ENCODE data around the gene TSPAN13. TPM values are rescaled to one million over a fixed set of nuclear protein-coding genes. Genes with fewer than 3 reads are reported as not detected.

TSPAN13 gene
- total and polyA plus RNA-seq, 2 donors (not counting 1 experiment from before 2014, with no cell fraction given), result 23.0 to 26.2 TPM

GRCh38 chr7:16826060-16826459 is 72.5 kb downstream of the TSPAN13 start:
- Histone ChIP-seq H3K27ac (ENCODE audit: low read length in 2 of 2) (no peak overlapping the region), H4K20me1 (ENCODE audit: control insufficient read depth, insufficient read depth, low read length, poor library complexity, severe bottlenecking) (no peaks in the 10 kb centered on the region), H3K9ac (ENCODE audit: low read length) (no peak overlapping the region), H3K4me2 (replicated peaks; ENCODE audit: low read depth, low read length, poor library complexity, severe bottlenecking) (no peak overlapping the region), H3K4me3 (ENCODE audit: control extremely low read depth in 1 of 5, extremely low read depth in 1 of 5, insufficient read depth in 1 of 5, low read depth in 2 of 5, low read length in 4 of 5) (no peak overlapping the region), H3K36me3 (replicated peaks in 1 of 2; ENCODE audit: control extremely low read depth in 1 of 2, control insufficient read depth in 1 of 2, extremely low read depth in 1 of 2, insufficient read depth in 2 of 2, low read length in 1 of 2) (no peaks in the 10 kb centered on the region), H2AFZ (ENCODE audit: insufficient read depth, low read depth, low read length, poor library complexity, severe bottlenecking) (no peak overlapping the region), H3K4me1 (ENCODE audit: control insufficient read depth in 2 of 2, insufficient read depth in 2 of 2, low read length in 2 of 2) (no peaks in the 10 kb centered on the region), H3K79me2 (ENCODE audit: control insufficient read depth, insufficient read depth, low read length) (no peaks in the 10 kb centered on the region), H3K27me3 (replicated peaks in 1 of 4; ENCODE audit: control extremely low read depth in 1 of 4, control insufficient read depth in 3 of 4, insufficient read depth in 4 of 4, low read length in 3 of 4) (peaks cover 0 to 10% (median 0%) of the 10 kb centered on the region in 4 experiments), H3K9me3 (ENCODE audit: control extremely low read depth in 1 of 3, control insufficient read depth in 2 of 3, insufficient read depth in 1 of 3, low read length in 2 of 3) (peaks cover 0 to 1% (median 0%) of the 10 kb centered on the region in 3 donors)
- ATAC-seq (ENCODE audit: low read depth) (no peak), DNase-seq (no peak)
- intact Hi-C loops (cut with micrococcal nuclease), result no loop called here
- ChIA-PET CTCF (no interaction called here), POLR2A (no interaction called here)
- Mint-ChIP-seq H3K27ac (no peak overlapping the region), H3K27me3 (peaks cover 22% of the 10 kb centered on the region), H3K4me1 (no peaks in the 10 kb centered on the region), H3K4me3 (no peak overlapping the region), H3K9me3 (ENCODE audit: insufficient read depth) (peaks cover 6% of the 10 kb centered on the region)
- no peak for TF ChIP-seq EZH2 (IDR thresholded peaks at IDR 0.05; ENCODE audit: borderline replicate concordance, insufficient read depth, low read depth, low read length, poor library complexity, severe bottlenecking)
- no peak for TF ChIP-seq CTCF (IDR thresholded peaks at IDR 0.05)

GRCh38 chr7:16833373-16833772 is 79.8 kb downstream of the TSPAN13 start:
- Mint-ChIP-seq H3K4me3 (no peak overlapping the region), H3K27ac (no peak overlapping the region), H3K27me3 (no peaks in the 10 kb centered on the region), H3K9me3 (ENCODE audit: insufficient read depth) (peaks cover 4% of the 10 kb centered on the region), H3K4me1 (peaks cover 1% of the 10 kb centered on the region)
- Histone ChIP-seq H3K27me3 (replicated peaks in 1 of 4; ENCODE audit: control extremely low read depth in 1 of 4, control insufficient read depth in 3 of 4, insufficient read depth in 4 of 4, low read length in 3 of 4) (no peaks in the 10 kb centered on the region), H4K20me1 (ENCODE audit: control insufficient read depth, insufficient read depth, low read length, poor library complexity, severe bottlenecking) (no peaks in the 10 kb centered on the region), H3K27ac (ENCODE audit: low read length in 2 of 2) (no peak overlapping the region), H3K9me3 (ENCODE audit: control extremely low read depth in 1 of 3, control insufficient read depth in 2 of 3, insufficient read depth in 1 of 3, low read length in 2 of 3) (no peaks in the 10 kb centered on the region), H3K9ac (ENCODE audit: low read length) (no peak overlapping the region), H2AFZ (ENCODE audit: insufficient read depth, low read depth, low read length, poor library complexity, severe bottlenecking) (no peak overlapping the region), H3K36me3 (replicated peaks in 1 of 2; ENCODE audit: control extremely low read depth in 1 of 2, control insufficient read depth in 1 of 2, extremely low read depth in 1 of 2, insufficient read depth in 2 of 2, low read length in 1 of 2) (no peaks in the 10 kb centered on the region), H3K4me3 (ENCODE audit: control extremely low read depth in 1 of 5, extremely low read depth in 1 of 5, insufficient read depth in 1 of 5, low read depth in 2 of 5, low read length in 4 of 5) (no peak overlapping the region), H3K79me2 (ENCODE audit: control insufficient read depth, insufficient read depth, low read length) (no peaks in the 10 kb centered on the region), H3K4me2 (replicated peaks; ENCODE audit: low read depth, low read length, poor library complexity, severe bottlenecking) (no peak overlapping the region), H3K4me1 (ENCODE audit: control insufficient read depth in 2 of 2, insufficient read depth in 2 of 2, low read length in 2 of 2) (peaks cover 0 to under 1% of the 10 kb centered on the region in 2 donors)
- CTCF ChIA-PET, result no interaction called here
- POLR2A ChIA-PET, result no interaction called here
- TF ChIP-seq CTCF (IDR thresholded peaks at IDR 0.05), result no peak
- WGBS (ENCODE audit: insufficient coverage), result no CpG with 5 or more reads among the region's 1 CpG
- ATAC-seq (ENCODE audit: low read depth) (no peak), DNase-seq (no peak)
- intact Hi-C loops (cut with micrococcal nuclease), result no loop called here

Other genes with a start within 250 kb of the TSPAN13 start
- gene LRRC72, start 226.9 kb upstream of the TSPAN13 start, total RNA-seq, result not detected in 2 replicates
- not detected in 2 replicates for gene LRRC72, start 226.9 kb upstream of the TSPAN13 start, polyA plus RNA-seq
- 17.8 and 18.2 TPM in 2 replicates for gene ANKMY2, start 108.0 kb upstream of the TSPAN13 start, total RNA-seq
- 7.6 and 8.3 TPM in 2 replicates for gene ANKMY2, start 108.0 kb upstream of the TSPAN13 start, polyA plus RNA-seq
- gene BZW2, start 107.6 kb upstream of the TSPAN13 start, total RNA-seq, result 17.0 and 18.4 TPM in 2 replicates
- gene BZW2, start 107.6 kb upstream of the TSPAN13 start, polyA plus RNA-seq, result 19.5 and 20.6 TPM in 2 replicates
- gene AGR2, start 51.2 kb downstream of the TSPAN13 start, total RNA-seq, result not detected in 2 replicates
- gene AGR2, start 51.2 kb downstream of the TSPAN13 start, polyA plus RNA-seq, result not detected in 2 replicates
- gene AGR3, start 128.2 kb downstream of the TSPAN13 start, total RNA-seq, result not detected in 2 replicates
- gene AGR3, start 128.2 kb downstream of the TSPAN13 start, polyA plus RNA-seq, result not detected in 2 replicates

Data from B cell (primary cell).